ENCODE data around the gene ULBP1.
"Not testable (repeated sequence)": the region's sequence is repeated elsewhere in the genome, so short reads cannot be mapped to it uniquely, and the experiment has no call there.

DNA sequence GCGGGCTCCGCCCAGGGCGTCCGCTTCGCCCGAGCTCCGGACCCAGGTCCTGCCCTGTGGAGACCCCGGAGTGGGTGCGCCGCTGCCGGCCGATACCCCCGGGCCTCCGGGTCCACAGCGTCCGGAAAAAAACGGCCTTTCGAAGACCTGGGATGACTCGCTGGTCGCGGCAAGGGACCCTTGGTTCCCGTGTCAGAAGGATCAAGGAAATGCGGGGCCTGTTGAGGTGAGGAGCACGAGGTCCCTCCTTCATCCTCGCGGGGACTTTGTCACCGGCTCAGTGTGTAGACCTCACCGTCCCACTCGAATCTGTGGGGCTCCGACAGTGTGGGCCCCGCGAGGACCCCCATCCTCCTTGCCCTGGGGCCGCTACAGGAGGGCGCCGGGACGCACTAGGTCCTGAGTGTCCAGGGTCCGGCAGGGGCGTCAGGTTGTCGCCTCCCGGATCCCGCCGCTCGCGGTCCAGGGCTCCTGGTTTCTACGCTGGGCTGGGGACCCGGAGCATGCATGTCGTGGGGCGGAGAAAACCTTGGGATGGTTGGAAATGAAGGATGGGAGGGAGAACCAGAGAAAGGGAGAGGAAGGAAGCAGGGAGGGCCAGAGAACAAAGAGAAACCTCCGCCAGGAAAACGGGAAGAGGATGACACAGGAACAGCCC lies 51.0 kb downstream of the ULBP1 start:
- TF ChIP-seq, protein P1, sequence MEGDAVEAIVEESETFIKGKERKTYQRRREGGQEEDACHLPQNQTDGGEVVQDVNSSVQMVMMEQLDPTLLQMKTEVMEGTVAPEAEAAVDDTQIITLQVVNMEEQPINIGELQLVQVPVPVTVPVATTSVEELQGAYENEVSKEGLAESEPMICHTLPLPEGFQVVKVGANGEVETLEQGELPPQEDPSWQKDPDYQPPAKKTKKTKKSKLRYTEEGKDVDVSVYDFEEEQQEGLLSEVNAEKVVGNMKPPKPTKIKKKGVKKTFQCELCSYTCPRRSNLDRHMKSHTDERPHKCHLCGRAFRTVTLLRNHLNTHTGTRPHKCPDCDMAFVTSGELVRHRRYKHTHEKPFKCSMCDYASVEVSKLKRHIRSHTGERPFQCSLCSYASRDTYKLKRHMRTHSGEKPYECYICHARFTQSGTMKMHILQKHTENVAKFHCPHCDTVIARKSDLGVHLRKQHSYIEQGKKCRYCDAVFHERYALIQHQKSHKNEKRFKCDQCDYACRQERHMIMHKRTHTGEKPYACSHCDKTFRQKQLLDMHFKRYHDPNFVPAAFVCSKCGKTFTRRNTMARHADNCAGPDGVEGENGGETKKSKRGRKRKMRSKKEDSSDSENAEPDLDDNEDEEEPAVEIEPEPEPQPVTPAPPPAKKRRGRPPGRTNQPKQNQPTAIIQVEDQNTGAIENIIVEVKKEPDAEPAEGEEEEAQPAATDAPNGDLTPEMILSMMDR (IDR thresholded peaks at IDR 0.05 in 4 of 5, conservative IDR thresholded peaks at IDR 0.05 in 1 of 5) = not testable (repeated sequence)
- not testable (repeated sequence) for TF ChIP-seq POLR2A (IDR thresholded peaks at IDR 0.05)

Measured in gastrocnemius medialis (tissue), 4 donors.